ENCODE results near the gene LIMA1. TPM values are rescaled to one million over a fixed set of nuclear protein-coding genes. Genes with fewer than 3 reads are reported as not detected.
"Not testable (repeated sequence)": the region's sequence is repeated elsewhere in the genome, so short reads cannot be mapped to it uniquely, and the experiment has no call there.

LIMA1 gene
- total RNA-seq, 3 donors from 2014 or later = 155 to 364 (median 249) TPM

- TF ChIP-seq, protein P1, sequence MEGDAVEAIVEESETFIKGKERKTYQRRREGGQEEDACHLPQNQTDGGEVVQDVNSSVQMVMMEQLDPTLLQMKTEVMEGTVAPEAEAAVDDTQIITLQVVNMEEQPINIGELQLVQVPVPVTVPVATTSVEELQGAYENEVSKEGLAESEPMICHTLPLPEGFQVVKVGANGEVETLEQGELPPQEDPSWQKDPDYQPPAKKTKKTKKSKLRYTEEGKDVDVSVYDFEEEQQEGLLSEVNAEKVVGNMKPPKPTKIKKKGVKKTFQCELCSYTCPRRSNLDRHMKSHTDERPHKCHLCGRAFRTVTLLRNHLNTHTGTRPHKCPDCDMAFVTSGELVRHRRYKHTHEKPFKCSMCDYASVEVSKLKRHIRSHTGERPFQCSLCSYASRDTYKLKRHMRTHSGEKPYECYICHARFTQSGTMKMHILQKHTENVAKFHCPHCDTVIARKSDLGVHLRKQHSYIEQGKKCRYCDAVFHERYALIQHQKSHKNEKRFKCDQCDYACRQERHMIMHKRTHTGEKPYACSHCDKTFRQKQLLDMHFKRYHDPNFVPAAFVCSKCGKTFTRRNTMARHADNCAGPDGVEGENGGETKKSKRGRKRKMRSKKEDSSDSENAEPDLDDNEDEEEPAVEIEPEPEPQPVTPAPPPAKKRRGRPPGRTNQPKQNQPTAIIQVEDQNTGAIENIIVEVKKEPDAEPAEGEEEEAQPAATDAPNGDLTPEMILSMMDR (IDR thresholded peaks at IDR 0.05) = no peak
- ATAC-seq (peak; percentile 16), DNase-seq (no peak)
- Histone ChIP-seq H3K4me1 (ENCODE audit: low read depth) (no peaks in the 10 kb centered on the region), H3K4me3 (no peak overlapping the region), H3K36me3 (ENCODE audit: low read depth) (no peaks in the 10 kb centered on the region), H3K9me3 (no peaks in the 10 kb centered on the region)
- intact Hi-C loops (cut with DNase I, micrococcal nuclease) = no loop called here
These were observed 61.9 kb downstream of the LIMA1 start for GRCh38 chr12:50221228-50222008.

DNA sequence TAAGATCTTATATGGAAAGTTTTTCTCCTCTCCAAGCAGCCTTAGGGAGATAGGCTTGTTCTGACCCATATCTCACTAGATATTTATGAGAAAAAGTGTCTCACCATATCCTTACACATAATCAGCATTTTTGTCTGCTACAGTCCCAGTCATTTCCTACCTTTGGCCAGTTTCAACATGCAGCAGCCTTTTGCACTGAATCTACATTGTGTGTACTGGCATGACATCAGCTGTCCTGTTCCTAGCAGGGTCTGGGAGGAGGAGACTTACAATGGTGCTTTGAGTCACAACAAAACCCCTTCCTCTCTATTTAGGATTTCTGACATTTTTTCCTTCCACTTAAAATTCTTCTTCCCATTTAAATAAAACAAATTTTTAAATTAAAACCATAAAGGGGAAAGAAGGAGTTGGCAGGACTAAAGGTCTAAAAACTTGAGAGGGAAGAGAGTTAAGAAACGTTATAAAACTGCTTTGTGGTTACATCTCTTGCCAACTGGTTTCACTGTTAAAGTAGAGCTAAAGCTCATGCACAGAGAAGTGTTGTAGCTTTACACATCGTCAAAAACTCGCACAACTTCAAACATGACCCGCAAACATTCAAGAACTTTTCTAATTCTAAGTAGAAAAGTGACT is 62.8 kb downstream of the LIMA1 start:
- Histone ChIP-seq H3K4me3 (no peak overlapping the region), H3K4me1 (ENCODE audit: low read depth) (no peaks in the 10 kb centered on the region), H3K9me3 (no peaks in the 10 kb centered on the region), H3K36me3 (ENCODE audit: low read depth) (no peaks in the 10 kb centered on the region)
- peak; percentile 23 for ATAC-seq
- DNase-seq = no peak
- TF ChIP-seq, protein P1 (IDR thresholded peaks at IDR 0.05) = no peak
- intact Hi-C loops (cut with DNase I, micrococcal nuclease) = no loop called here

GRCh38 chr12:50219544-50219943 is 63.8 kb downstream of the LIMA1 start:
- H3K4me1 ChIP-seq (ENCODE audit: low read depth) = no peaks in the 10 kb centered on the region
- TF ChIP-seq, protein P1 (IDR thresholded peaks at IDR 0.05) = no peak
- ATAC-seq = no peak
- H3K36me3 ChIP-seq (ENCODE audit: low read depth) = no peaks in the 10 kb centered on the region
- no peak for DNase-seq
- no peaks in the 10 kb centered on the region for H3K9me3 ChIP-seq
- no peak overlapping the region for H3K4me3 ChIP-seq
- intact Hi-C loops (cut with DNase I, micrococcal nuclease) = no loop called here

- intact Hi-C loops (cut with DNase I, micrococcal nuclease); DNase-seq; H3K36me3 ChIP-seq (ENCODE audit: low read depth); H3K4me3 ChIP-seq; ATAC-seq; H3K9me3 ChIP-seq; H3K4me1 ChIP-seq (ENCODE audit: low read depth): not testable (repeated sequence)
These were observed 64.3 kb downstream of the LIMA1 start for GRCh38 chr12:50219001-50219400.

GRCh38 chr12:50218386-50218785 is 64.9 kb downstream of the LIMA1 start:
- H3K4me3 ChIP-seq = no peak overlapping the region
- DNase-seq = no peak
- no peaks in the 10 kb centered on the region for H3K9me3 ChIP-seq
- intact Hi-C loops (cut with DNase I, micrococcal nuclease) = no loop called here
- ATAC-seq = no peak
- no peaks in the 10 kb centered on the region for H3K36me3 ChIP-seq (ENCODE audit: low read depth)
- no peaks in the 10 kb centered on the region for H3K4me1 ChIP-seq (ENCODE audit: low read depth)
- TF ChIP-seq, protein P1 (IDR thresholded peaks at IDR 0.05) = no peak

DNA sequence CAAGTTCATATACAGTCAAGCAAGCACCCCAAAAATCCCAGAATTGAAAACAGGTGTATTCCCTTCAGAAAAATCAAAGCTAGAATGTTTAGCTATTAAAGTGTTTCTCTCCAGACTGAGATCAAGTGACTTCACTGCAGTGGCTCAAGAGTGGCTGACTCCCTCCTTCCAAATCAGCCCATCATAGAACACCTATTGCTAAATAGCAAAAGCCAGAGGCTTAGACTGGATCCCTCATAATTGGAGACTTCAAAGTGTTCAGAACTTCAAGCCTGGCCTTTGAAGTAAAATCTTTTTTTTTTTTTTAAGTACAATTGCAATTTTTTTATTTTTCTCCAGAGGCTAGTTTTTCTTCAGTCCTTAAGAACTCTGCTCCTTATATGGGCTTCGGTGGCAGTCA is 66.1 kb downstream of the LIMA1 start:
- H3K9me3 ChIP-seq = no peaks in the 10 kb centered on the region
- no peak overlapping the region for H3K4me3 ChIP-seq
- no peaks in the 10 kb centered on the region for H3K36me3 ChIP-seq (ENCODE audit: low read depth)
- TF ChIP-seq, protein P1 (IDR thresholded peaks at IDR 0.05) = no peak
- intact Hi-C loops (cut with DNase I, micrococcal nuclease) = no loop called here
- ATAC-seq (no peak), DNase-seq (no peak)
- H3K4me1 ChIP-seq (ENCODE audit: low read depth) = no peaks in the 10 kb centered on the region

All from mucosa of descending colon (tissue), 3 donors.